Measurements from ENCODE around the gene TMEM39A. TPM values are rescaled to one million over a fixed set of nuclear protein-coding genes. Genes with fewer than 3 reads are reported as not detected.

Gene TMEM39A
- total and polyA plus RNA-seq, 2 of the 4 experiments (the other 2 are of a cell fraction) = 29.6 to 117 TPM

GRCh38 chr3:119453822-119454221, 9.6 kb downstream of the TMEM39A start:
- H3K4me3 ChIP-seq (ENCODE audit: insufficient read depth, low read depth, low read length) = no peak overlapping the region
- ChIA-PET CTCF (no interaction called here), POLR2A (ENCODE audit: unreplicated experiment) (no interaction called here)
- H3K9me3 ChIP-seq (ENCODE audit: control insufficient read depth, insufficient read depth, low read length) = no peaks in the 10 kb centered on the region
- no peak for TF ChIP-seq MXI1 (IDR thresholded peaks at IDR 0.05; ENCODE audit: borderline replicate concordance, low read depth, low read length)
- dilution Hi-C loops (cut with HindIII; ENCODE audit: low sequenced_read_pairs, unreplicated experiment) (no loop called here), intact Hi-C loops (cut with micrococcal nuclease) (no loop called here), in situ Hi-C loops (cut with MboI; ENCODE audit: low sequenced_read_pairs) (no loop called here)
- H2BK20ac ChIP-seq (ENCODE audit: low read depth, low read length) = no peak overlapping the region
- H2AK9ac ChIP-seq (replicated peaks; ENCODE audit: low read depth, low read length, poor library complexity) = no peak overlapping the region
- no peak overlapping the region for H2AFZ ChIP-seq (replicated peaks; ENCODE audit: low read length, poor library complexity)
- peaks cover 4% of the 10 kb centered on the region; the same call in 1 of the 2 replicates for H3K9me1 ChIP-seq (ENCODE audit: insufficient read depth, low read length)
- no peak overlapping the region for H2BK15ac ChIP-seq (ENCODE audit: low read depth, low read length)
- H3K9ac ChIP-seq (ENCODE audit: low read depth, low read length) = no peak overlapping the region
- H4K5ac ChIP-seq (ENCODE audit: low read depth, low read length) = no peak overlapping the region
- ATAC-seq (ENCODE audit: low read depth) (no peak), DNase-seq (no peak)
- no peak overlapping the region for H3K4ac ChIP-seq (ENCODE audit: low read depth, low read length)
- H3K36me3 ChIP-seq (ENCODE audit: control insufficient read depth, insufficient read depth, low read length) = peaks cover 40% of the 10 kb centered on the region
- H4K91ac ChIP-seq (ENCODE audit: insufficient read depth, low read depth, low read length) = no peak overlapping the region
- H4K8ac ChIP-seq (ENCODE audit: low read depth in 2 of 2, low read length in 2 of 2) = no peak overlapping the region; a peak in 1 of 4 replicates
- H3K27ac ChIP-seq (ENCODE audit: insufficient read depth, low read length) = no peak overlapping the region
- H3K27me3 ChIP-seq (ENCODE audit: control insufficient read depth, insufficient read depth, low read length) = no peaks in the 10 kb centered on the region
- H2BK120ac ChIP-seq (ENCODE audit: low read depth, low read length) = no peak overlapping the region
- no peak overlapping the region for H3K4me2 ChIP-seq (ENCODE audit: low read depth, low read length)
- H3K56ac ChIP-seq (ENCODE audit: extremely low read depth, insufficient read depth, low read length) = no peak overlapping the region
- peaks cover 21 to 37% of the 10 kb centered on the region in 2 experiments for H3K79me1 ChIP-seq (ENCODE audit: low read depth in 1 of 2, low read length in 2 of 2)
- no peaks in the 10 kb centered on the region for H3K4me1 ChIP-seq (ENCODE audit: control insufficient read depth, insufficient read depth, low read length)
- no peak overlapping the region for H3K18ac ChIP-seq (ENCODE audit: low read depth, low read length)
- H4K20me1 ChIP-seq (ENCODE audit: insufficient read depth, low read length) = peaks cover 14% of the 10 kb centered on the region; the same call in 1 of the 2 replicates
- no peak overlapping the region for H2BK5ac ChIP-seq (ENCODE audit: low read depth, low read length, poor library complexity, severe bottlenecking)
- 100% methylated on average over 1 of the region's 1 CpG; no CpG with 5 or more reads in 1 of the 2 experiments for WGBS, 2 experiments (ENCODE audit: extremely low coverage in 2 of 2, insufficient read length in 1 of 2)
- no TSS peak for BruUV-seq (replicated peaks)
- no peak overlapping the region for H3K14ac ChIP-seq (replicated peaks; ENCODE audit: low read depth, low read length)
- H2AK5ac ChIP-seq (ENCODE audit: low read depth, low read length) = no peak overlapping the region
- no peak overlapping the region for H3K23ac ChIP-seq (ENCODE audit: low read depth, low read length)

Data from IMR-90 (cell line).